GM23248 (cell line): ENCODE results near the gene MAGEB17.

Source experiments
- EZH2 ChIP-seq: fragments of 200-600 bp; sonication (generic); IDR thresholded peaks from 2 replicates; pipeline ENCODE4 v1.6.1; 2018; ENCODE audit warnings: antibody characterized with exemption, mild to moderate bottlenecking; ENCODE audit not compliant: insufficient read depth, poor library complexity, severe bottlenecking
- EZH2phosphoT487 ChIP-seq: fragments of 200-600 bp; sonication (generic); IDR thresholded peaks from 2 replicates; pipeline ENCODE4 v1.6.1; 2018; ENCODE audit warnings: antibody characterized with exemption, moderate library complexity, mild to moderate bottlenecking, low read depth; ENCODE audit not compliant: insufficient read depth

GRCh38 chrX:16207634-16208033, 40.4 kb downstream of the MAGEB17 start:
- TF ChIP-seq EZH2, result no peak
- TF ChIP-seq EZH2phosphoT487, result no peak
